Sigmoid colon (tissue), 7 donors: ENCODE data around the gene PLD6. TPM values are rescaled to one million over a fixed set of nuclear protein-coding genes. Genes with fewer than 3 reads are reported as not detected.
"Not testable (repeated sequence)": the region's sequence is repeated elsewhere in the genome, so short reads cannot be mapped to it uniquely, and the experiment has no call there.

Experiments
- DNase-seq: peaks from one replicate; pipeline ENCODE4 v3.0.0-alpha.2; 2019
- H3K27ac ChIP-seq, 4 donors: fragments of 200-600 bp; sonication (generic); one replicate each; pipeline ENCODE4 v1.5.1; 2016 to 2019; ENCODE audit warnings: mild to moderate bottlenecking in 1 of 4
- H3K27me3 ChIP-seq, 3 donors: fragments of 200-600 bp; sonication (generic); one replicate each; pipeline ENCODE4 v1.5.1; 2019; ENCODE audit warnings: mild to moderate bottlenecking in 1 of 3
- H3K36me3 ChIP-seq, 4 donors: fragments of 200-600 bp; sonication (generic); one replicate each; pipeline ENCODE4 v1.5.1; 2016 to 2019
- H3K4me1 ChIP-seq, 4 donors: fragments of 200-600 bp; sonication (generic); one replicate each; pipeline ENCODE4 v1.5.1; 2017 to 2019
- H3K4me3 ChIP-seq, 4 donors: fragments of 200-600 bp; sonication (generic); one replicate each; pipeline ENCODE4 v1.5.1; 2017 to 2019; ENCODE audit warnings: mild to moderate bottlenecking in 2 of 4, moderate library complexity in 1 of 4
- H3K9me3 ChIP-seq, 4 donors: fragments of 200-600 bp in 3 of 4; sonication (generic) in 3 of 4; one replicate each; pipeline versions ENCODE4 v1.5.1 to v1.6.1; 2013 to 2019
- CTCF ChIP-seq, 4 experiments: fragments of 450-650 bp in 3 of 4; fragments of 200-600 bp in 1 of 4; IDR thresholded peaks; one replicate each; pipeline ENCODE4 v1.5.1; 2016 to 2019; ENCODE audit warnings: antibody characterized with exemption in 4 of 4, mild to moderate bottlenecking in 3 of 4, moderate library complexity in 2 of 4
- EP300 ChIP-seq, 4 donors: sonication (generic); formaldehyde crosslinking; IDR thresholded peaks; one replicate each; pipeline ENCODE4 v1.6.1; 2017; ENCODE audit warnings: antibody characterized with exemption in 4 of 4
- POLR2A ChIP-seq, 2 donors: fragments of 450-650 bp; IDR thresholded peaks; one replicate each; pipeline ENCODE4 v1.6.1; 2016; ENCODE audit warnings: antibody characterized with exemption in 2 of 2, mild to moderate bottlenecking in 2 of 2, moderate library complexity in 2 of 2
- POLR2AphosphoS5 ChIP-seq, 4 donors: sonication (generic); formaldehyde crosslinking; IDR thresholded peaks; one replicate each; pipeline ENCODE4 v1.6.1; 2017; ENCODE audit warnings: antibody characterized with exemption in 4 of 4
- WGBS, 2 donors: extraction: QIAGEN DNeasy Blood & Tissue Kit; methylation state at CpG; one replicate each; pipeline ENCODE4 v1.1.7; 2013; 5-methylcytosine and 5-hydroxymethylcytosine counted together
- intact Hi-C: fragments of 100-400 bp; cut with DNase I; formaldehyde crosslinking; loops from one replicate; pipeline ENCODE4 v1.15.1; 2023
- polyA plus RNA-seq, 3 donors: library from polyadenylated mRNA; stranded (reverse); fragments of 200-250 nt; gene quantifications; one replicate each; pipeline ENCODE4 v1.2.3, GENCODE V29; 2013
- total RNA-seq, 4 donors: library from RNA; depleted of rRNA; stranded (reverse); fragments of >200 nt; gene quantifications; one replicate each; pipeline ENCODE4 v1.1.0, GENCODE V29; 2016
- donor health status: healthy with polysubstance abuse.
- donor health status: Bipolar disorder and iron deficiency.
- donor health status: healthy.

The PLD6 gene
- total and polyA plus RNA-seq, 7 donors = 1.2 to 15.3 (median 8.6) TPM; not detected in 1

GRCh38 chr17:17164156-17164555 is 42.0 kb downstream of the PLD6 start:
- no peaks in the 10 kb centered on the region for H3K4me1 ChIP-seq
- H3K27me3 ChIP-seq = no peaks in the 10 kb centered on the region
- no peaks in the 10 kb centered on the region for H3K9me3 ChIP-seq
- 96 to 97% methylated on average over 25 of the region's 25 CpGs for WGBS, 2 donors
- TF ChIP-seq CTCF (IDR thresholded peaks at IDR 0.05) (no peak), POLR2AphosphoS5 (IDR thresholded peaks at IDR 0.05) (no peak), EP300 (IDR thresholded peaks at IDR 0.05) (no peak), POLR2A (IDR thresholded peaks at IDR 0.05) (no peak)
- H3K4me3 ChIP-seq = no peak overlapping the region
- no peak overlapping the region for H3K27ac ChIP-seq
- no peak for DNase-seq
- peaks cover 10 to 96% (median 70%) of the 10 kb centered on the region in 4 donors for H3K36me3 ChIP-seq
- intact Hi-C loops = no loop called here

GRCh38 chr17:17161759-17162158 is 44.4 kb downstream of the PLD6 start:
- Histone ChIP-seq H3K9me3 (no peaks in the 10 kb centered on the region), H3K36me3 (peaks cover 10 to 97% (median 83%) of the 10 kb centered on the region in 4 donors), H3K27me3 (no peaks in the 10 kb centered on the region), H3K4me3 (no peak overlapping the region), H3K4me1 (no peaks in the 10 kb centered on the region), H3K27ac (no peak overlapping the region)
- TF ChIP-seq POLR2AphosphoS5 (IDR thresholded peaks at IDR 0.05) = no peak
- no peak for TF ChIP-seq EP300 (IDR thresholded peaks at IDR 0.05)
- no peak for TF ChIP-seq POLR2A (IDR thresholded peaks at IDR 0.05)
- TF ChIP-seq CTCF (IDR thresholded peaks at IDR 0.05) = no peak
- WGBS, 2 donors = 95 to 96% methylated on average over 4 of the region's 4 CpGs
- DNase-seq = no peak
- intact Hi-C loops = no loop called here

GRCh38 chr17:17161121-17161520 is 45.0 kb downstream of the PLD6 start:
- Histone ChIP-seq H3K36me3 (peaks cover 7 to 97% (median 84%) of the 10 kb centered on the region in 4 donors), H3K4me3 (no peak overlapping the region), H3K27ac (no peak overlapping the region), H3K27me3 (no peaks in the 10 kb centered on the region), H3K9me3 (no peaks in the 10 kb centered on the region), H3K4me1 (peaks cover 0 to 5% (median 0%) of the 10 kb centered on the region in 4 donors)
- no peak for DNase-seq
- intact Hi-C loops = no loop called here
- TF ChIP-seq POLR2AphosphoS5 (IDR thresholded peaks at IDR 0.05) = no peak
- TF ChIP-seq EP300 (IDR thresholded peaks at IDR 0.05) = no peak
- TF ChIP-seq CTCF (IDR thresholded peaks at IDR 0.05) = no peak
- TF ChIP-seq POLR2A (IDR thresholded peaks at IDR 0.05) = no peak
- WGBS, 2 donors = 92 to 93% methylated on average over 6 of the region's 6 CpGs

- no peak for TF ChIP-seq EP300 (IDR thresholded peaks at IDR 0.05)
- no peak for TF ChIP-seq POLR2AphosphoS5 (IDR thresholded peaks at IDR 0.05)
- TF ChIP-seq CTCF (IDR thresholded peaks at IDR 0.05) = no peak
- TF ChIP-seq POLR2A (IDR thresholded peaks at IDR 0.05) = no peak
- H3K27ac ChIP-seq = no peak overlapping the region
- no peak for DNase-seq
- intact Hi-C loops = no loop called here
- H3K4me1 ChIP-seq = peaks cover 0 to 7% (median 0%) of the 10 kb centered on the region in 4 donors
- peaks cover 7 to 97% (median 86%) of the 10 kb centered on the region in 4 donors for H3K36me3 ChIP-seq
- H3K27me3 ChIP-seq = no peaks in the 10 kb centered on the region
- no peaks in the 10 kb centered on the region for H3K9me3 ChIP-seq
- 98% methylated on average over 4 of the region's 4 CpGs for WGBS, 2 donors
- H3K4me3 ChIP-seq = no peak overlapping the region
Measured at GRCh38 chr17:17159571-17159970, 46.6 kb downstream of the PLD6 start.

- H3K4me1 ChIP-seq, H3K27me3 ChIP-seq, H3K27ac ChIP-seq, intact Hi-C loops, DNase-seq, H3K9me3 ChIP-seq, H3K4me3 ChIP-seq: not testable (repeated sequence)
- H3K36me3 ChIP-seq = peaks cover 10 to 100% (median 88%) of the 10 kb centered on the region in 4 donors
- WGBS, 2 donors = 96 to 97% methylated on average over 33 of the region's 33 CpGs
Measured at GRCh38 chr17:17158506-17158905, 47.6 kb downstream of the PLD6 start.
